MM.1S (cell line): ENCODE measurements around the gene ALKBH7.

Experiments used
- CTCF ChIP-seq: fragments of 300-600 bp; sonication (generic); IDR thresholded peaks from 2 replicates; pipeline ENCODE4 v1.5.1; 2016; ENCODE audit warnings: antibody characterized with exemption, low read length, mixed read lengths
- EZH2 ChIP-seq: fragments of 300-600 bp; sonication (generic); optimal IDR thresholded peaks from 2 replicates; pipeline ENCODE3; 2017; ENCODE audit warnings: low read depth, mild to moderate bottlenecking, antibody characterized with exemption, low read length, mixed read lengths
- EZH2phosphoT487 ChIP-seq: fragments of 300-600 bp; sonication (generic); IDR thresholded peaks from 2 replicates; pipeline ENCODE4 v1.6.1; 2018; ENCODE audit warnings: antibody characterized with exemption, low read length

- TF ChIP-seq CTCF = no peak
- no peak for TF ChIP-seq EZH2
- no peak for TF ChIP-seq EZH2phosphoT487
These were observed 2.3 kb downstream of the ALKBH7 start for GRCh38 chr19:6374711-6375410.
